Thoracic aorta (tissue), 2 donors: ENCODE measurements around the gene SRCAP. TPM values are rescaled to one million over a fixed set of nuclear protein-coding genes. Genes with fewer than 3 reads are reported as not detected.

Experiments used
- ATAC-seq: fragments of 150-250 bp; one replicate; pipeline ENCODE4 v1.8.0; 2017; ENCODE audit warnings: low read depth; ENCODE audit not compliant: insufficient number of reproducible peaks, low FRiP score
- DNase-seq: peaks from one replicate; pipeline ENCODE4 v3.0.0-alpha.2; 2020; ENCODE audit warnings: low spot score
- H3K27ac ChIP-seq, 2 donors: fragments of 200-600 bp; sonication (generic); 1 replicate in 1 of 2; 2 replicates in 1 of 2; pipeline ENCODE4 v1.5.1; 2016; ENCODE audit warnings: mild to moderate bottlenecking in 2 of 2, moderate library complexity in 2 of 2
- H3K27me3 ChIP-seq: fragments of 200-600 bp; sonication (generic); replicated peaks from 2 replicates; pipeline ENCODE4 v1.6.0; 2016; ENCODE audit warnings: mild to moderate bottlenecking; ENCODE audit not compliant: insufficient read depth
- H3K36me3 ChIP-seq: fragments of 200-600 bp; sonication (generic); one replicate; pipeline ENCODE4 v1.5.1; 2016
- H3K4me1 ChIP-seq, 2 donors: fragments of 200-600 bp; sonication (generic); 1 replicate in 1 of 2; 2 replicates in 1 of 2; pipeline versions ENCODE4 v1.5.1 to v1.6.0; 2016; ENCODE audit warnings: low read depth in 2 of 2, mild to moderate bottlenecking in 1 of 2; ENCODE audit not compliant: control insufficient read depth in 1 of 2
- H3K4me3 ChIP-seq: fragments of 200-600 bp; sonication (generic); 2 replicates; pipeline ENCODE4 v1.5.1; 2016; ENCODE audit warnings: mild to moderate bottlenecking
- H3K9me3 ChIP-seq: fragments of 200-600 bp; sonication (generic); 2 replicates; pipeline ENCODE4 v1.5.1; 2016
- total RNA-seq, 2 donors: library from RNA; depleted of rRNA; stranded (reverse); fragments of >200 nt; gene quantifications; one replicate each; pipeline versions ENCODE4 v1.1.0 to v1.2.3, GENCODE V29; 2016
- TF ChIP-seq, protein P1 (sequence below): fragments of 200-600 bp; sonication (generic); IDR thresholded peaks from one replicate; pipeline ENCODE4 v1.5.1; 2019; ENCODE audit warnings: antibody characterized with exemption

SRCAP gene
- total RNA-seq, 2 donors from 2014 or later, result 39.9 to 86.1 TPM

DNA sequence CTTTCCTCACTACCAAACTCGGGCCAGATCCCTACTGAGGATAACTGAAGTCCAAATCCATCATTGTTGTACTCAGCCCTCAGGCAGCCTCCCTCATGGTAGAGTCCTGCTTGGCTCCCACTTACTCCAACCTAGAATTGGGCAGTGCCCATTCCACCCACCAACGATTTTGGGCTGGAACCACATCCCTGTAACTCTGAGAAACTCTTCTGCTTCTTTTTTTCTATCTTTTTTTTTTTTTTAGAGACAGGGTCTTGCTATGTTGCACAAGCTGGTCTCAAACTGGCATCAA is 47.0 kb upstream of the SRCAP start:
- Histone ChIP-seq H3K36me3 (peaks cover 38% of the 10 kb centered on the region), H3K9me3 (no peaks in the 10 kb centered on the region), H3K27ac (peak overlapping the region; percentile 97 to 99), H3K4me3 (peak overlapping the region; percentile 98), H3K27me3 (no peaks in the 10 kb centered on the region), H3K4me1 (peaks cover 5 to 32% of the 10 kb centered on the region in 2 donors)
- no peak for DNase-seq
- TF ChIP-seq, protein P1, sequence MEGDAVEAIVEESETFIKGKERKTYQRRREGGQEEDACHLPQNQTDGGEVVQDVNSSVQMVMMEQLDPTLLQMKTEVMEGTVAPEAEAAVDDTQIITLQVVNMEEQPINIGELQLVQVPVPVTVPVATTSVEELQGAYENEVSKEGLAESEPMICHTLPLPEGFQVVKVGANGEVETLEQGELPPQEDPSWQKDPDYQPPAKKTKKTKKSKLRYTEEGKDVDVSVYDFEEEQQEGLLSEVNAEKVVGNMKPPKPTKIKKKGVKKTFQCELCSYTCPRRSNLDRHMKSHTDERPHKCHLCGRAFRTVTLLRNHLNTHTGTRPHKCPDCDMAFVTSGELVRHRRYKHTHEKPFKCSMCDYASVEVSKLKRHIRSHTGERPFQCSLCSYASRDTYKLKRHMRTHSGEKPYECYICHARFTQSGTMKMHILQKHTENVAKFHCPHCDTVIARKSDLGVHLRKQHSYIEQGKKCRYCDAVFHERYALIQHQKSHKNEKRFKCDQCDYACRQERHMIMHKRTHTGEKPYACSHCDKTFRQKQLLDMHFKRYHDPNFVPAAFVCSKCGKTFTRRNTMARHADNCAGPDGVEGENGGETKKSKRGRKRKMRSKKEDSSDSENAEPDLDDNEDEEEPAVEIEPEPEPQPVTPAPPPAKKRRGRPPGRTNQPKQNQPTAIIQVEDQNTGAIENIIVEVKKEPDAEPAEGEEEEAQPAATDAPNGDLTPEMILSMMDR, result no peak
- ATAC-seq, result no peak

DNA sequence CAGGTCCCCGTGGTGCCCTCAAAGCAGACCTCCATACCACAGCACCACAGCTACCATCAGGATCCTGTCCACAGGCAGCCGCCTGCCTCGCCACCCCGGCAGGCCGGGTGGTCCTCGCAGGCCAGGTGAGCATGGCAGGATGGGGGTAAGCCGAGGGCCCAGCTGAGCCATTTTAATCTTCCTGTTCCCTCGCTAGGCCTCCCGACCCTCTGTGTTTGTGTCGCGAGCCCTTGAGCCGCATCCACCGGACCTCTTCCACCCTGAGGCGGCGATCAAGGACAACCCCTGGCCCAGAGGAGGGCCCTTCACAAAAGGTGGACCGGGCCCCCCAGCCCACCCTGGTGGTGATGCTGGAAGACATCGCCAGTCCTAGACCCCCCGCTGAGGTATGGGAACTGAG is 46.3 kb upstream of the SRCAP start:
- no peaks in the 10 kb centered on the region for H3K9me3 ChIP-seq
- TF ChIP-seq, protein P1, result no peak
- no peaks in the 10 kb centered on the region for H3K27me3 ChIP-seq
- no peak overlapping the region for H3K4me3 ChIP-seq
- ATAC-seq (no peak), DNase-seq (no peak)
- H3K27ac ChIP-seq, result peak overlapping the region in 1 of 2 donors; percentile 97
- H3K4me1 ChIP-seq, result peaks cover 10 to 38% of the 10 kb centered on the region in 2 donors
- peaks cover 38% of the 10 kb centered on the region for H3K36me3 ChIP-seq

DNA sequence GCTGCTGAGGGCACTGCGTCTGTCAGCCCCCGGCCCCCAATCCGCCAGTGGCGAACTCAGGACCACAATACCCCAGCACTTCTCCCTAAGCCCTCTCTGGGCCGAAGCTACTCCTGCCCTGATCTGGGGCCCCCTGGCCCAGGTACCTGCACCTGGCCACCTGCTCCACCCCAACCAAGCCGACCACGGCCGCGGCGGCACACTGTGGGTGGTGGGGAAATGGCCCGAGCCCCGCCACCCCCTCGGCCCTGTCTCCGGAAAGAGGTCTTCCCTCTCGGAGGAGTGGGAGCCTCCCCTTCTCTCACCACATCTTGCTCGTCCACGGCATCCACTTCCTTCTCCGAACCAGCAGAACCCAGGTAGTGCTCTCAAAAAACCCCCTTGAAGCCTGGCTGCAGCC is 44.1 kb upstream of the SRCAP start:
- Histone ChIP-seq H3K27ac (no peak overlapping the region), H3K27me3 (no peaks in the 10 kb centered on the region), H3K9me3 (no peaks in the 10 kb centered on the region), H3K36me3 (peaks cover 38% of the 10 kb centered on the region), H3K4me3 (no peak overlapping the region), H3K4me1 (peaks cover 10 to 35% of the 10 kb centered on the region in 2 donors)
- ATAC-seq, result no peak
- TF ChIP-seq, protein P1, result no peak
- no peak for DNase-seq

DNA sequence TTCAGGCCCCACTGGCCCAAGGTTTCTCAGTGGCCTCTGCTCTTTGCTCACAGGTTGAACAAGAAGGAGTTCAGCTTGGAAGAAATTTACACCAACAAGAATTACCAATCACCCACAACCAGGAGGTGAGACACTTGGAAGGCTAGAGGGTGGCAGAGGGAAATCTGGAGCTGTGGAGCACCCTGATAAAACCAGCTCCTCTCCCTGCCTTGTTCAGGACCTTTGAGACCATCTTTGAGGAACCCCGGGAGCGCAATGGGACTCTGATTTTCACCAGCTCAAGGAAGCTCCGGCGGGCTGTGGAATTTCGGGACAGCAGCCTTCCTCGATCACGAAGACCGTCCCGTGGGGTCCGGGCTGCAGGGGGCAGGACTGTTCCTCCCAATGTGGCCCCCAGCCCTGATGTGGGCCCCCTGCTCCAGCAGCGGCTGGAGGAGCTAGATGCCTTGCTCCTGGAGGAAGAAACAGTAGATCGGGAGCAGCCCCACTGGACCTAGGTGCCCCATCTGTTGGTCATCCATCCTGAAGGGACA is 43.1 kb upstream of the SRCAP start:
- no peaks in the 10 kb centered on the region for H3K27me3 ChIP-seq
- TF ChIP-seq, protein P1, result no peak
- H3K4me1 ChIP-seq, result peaks cover 18 to 44% of the 10 kb centered on the region in 2 donors
- no peak overlapping the region for H3K27ac ChIP-seq
- H3K9me3 ChIP-seq, result no peaks in the 10 kb centered on the region
- ATAC-seq, result no peak
- DNase-seq, result no peak
- peaks cover 38% of the 10 kb centered on the region for H3K36me3 ChIP-seq
- H3K4me3 ChIP-seq, result no peak overlapping the region

DNA sequence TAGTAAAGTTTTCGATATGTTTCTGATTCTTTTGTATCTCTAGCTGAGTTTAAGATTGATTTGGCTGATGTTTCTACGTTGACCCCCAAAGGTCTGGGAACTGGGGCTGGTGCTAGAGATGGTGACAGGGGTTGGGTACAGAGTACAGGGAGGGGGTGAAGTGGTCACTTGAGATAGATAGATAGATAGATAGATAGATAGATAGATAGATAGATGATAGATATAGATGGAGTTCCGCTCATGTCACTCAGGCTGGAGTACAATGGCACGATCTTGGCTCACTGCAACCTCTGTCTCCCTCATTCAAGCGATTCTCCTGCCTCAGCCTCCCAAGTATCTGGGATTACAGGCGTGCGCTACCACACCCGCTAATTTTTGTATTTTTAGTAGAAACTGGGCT is 42.6 kb upstream of the SRCAP start:
- no peak overlapping the region for H3K4me3 ChIP-seq
- TF ChIP-seq, protein P1, result no peak
- H3K27me3 ChIP-seq, result no peaks in the 10 kb centered on the region
- H3K36me3 ChIP-seq, result peaks cover 38% of the 10 kb centered on the region
- DNase-seq (no peak), ATAC-seq (no peak)
- H3K9me3 ChIP-seq, result no peaks in the 10 kb centered on the region
- peaks cover 22 to 49% of the 10 kb centered on the region in 2 donors for H3K4me1 ChIP-seq
- H3K27ac ChIP-seq, result peak overlapping the region in 1 of 2 donors; percentile 86
